ENCODE measurements around the gene SNN.

Gene SNN

GRCh38 chr16:11689031-11689840 lies 21.0 kb downstream of the SNN start:
- no peaks in the 10 kb centered on the region for H3K4me1 ChIP-seq (ENCODE audit: control insufficient read depth, insufficient read depth, low read length)
- H3K27me3 ChIP-seq (ENCODE audit: control insufficient read depth, insufficient read depth, low read length) = no peaks in the 10 kb centered on the region
- no peak for DNase-seq (ENCODE audit: low read depth, low spot score)
- WGBS (ENCODE audit: insufficient coverage, insufficient read length) = no CpG with 5 or more reads among the region's 3 CpGs
- H3K27ac ChIP-seq (ENCODE audit: low read length) = no peak overlapping the region
- no peak overlapping the region for H3K4me3 ChIP-seq (ENCODE audit: low read length)
- H3K9me3 ChIP-seq (ENCODE audit: control insufficient read depth, insufficient read depth, low read length) = no peaks in the 10 kb centered on the region
- peaks cover 5% of the 10 kb centered on the region; the same call in 1 of the 2 replicates for H3K36me3 ChIP-seq (ENCODE audit: control insufficient read depth, insufficient read depth, low read length)

- Histone ChIP-seq H3K27ac (ENCODE audit: low read length) (no peak overlapping the region), H3K9me3 (ENCODE audit: control insufficient read depth, insufficient read depth, low read length) (no peaks in the 10 kb centered on the region), H3K4me1 (ENCODE audit: control insufficient read depth, insufficient read depth, low read length) (no peaks in the 10 kb centered on the region), H3K36me3 (ENCODE audit: control insufficient read depth, insufficient read depth, low read length) (peaks cover 9% of the 10 kb centered on the region; the same call in 1 of the 2 replicates), H3K27me3 (ENCODE audit: control insufficient read depth, insufficient read depth, low read length) (no peaks in the 10 kb centered on the region), H3K4me3 (ENCODE audit: low read length) (no peak overlapping the region)
- WGBS (ENCODE audit: insufficient coverage, insufficient read length) = no CpG with 5 or more reads among the region's 5 CpGs
- no peak for DNase-seq (ENCODE audit: low read depth, low spot score)
Observed at GRCh38 chr16:11691235-11691634, 23.0 kb downstream of the SNN start.

- Histone ChIP-seq H3K27me3 (ENCODE audit: control insufficient read depth, insufficient read depth, low read length) (no peaks in the 10 kb centered on the region), H3K27ac (ENCODE audit: low read length) (no peak overlapping the region), H3K9me3 (ENCODE audit: control insufficient read depth, insufficient read depth, low read length) (no peaks in the 10 kb centered on the region), H3K4me3 (ENCODE audit: low read length) (no peak overlapping the region), H3K4me1 (ENCODE audit: control insufficient read depth, insufficient read depth, low read length) (no peaks in the 10 kb centered on the region), H3K36me3 (ENCODE audit: control insufficient read depth, insufficient read depth, low read length) (peaks cover 9% of the 10 kb centered on the region; the same call in 1 of the 2 replicates)
- no peak for DNase-seq (ENCODE audit: low read depth, low spot score)
- no CpG with 5 or more reads among the region's 15 CpGs for WGBS (ENCODE audit: insufficient coverage, insufficient read length)
Observed at GRCh38 chr16:11691771-11692170, 23.5 kb downstream of the SNN start.

GRCh38 chr16:11692171-11692570 lies 23.9 kb downstream of the SNN start:
- H3K36me3 ChIP-seq (ENCODE audit: control insufficient read depth, insufficient read depth, low read length) = peaks cover 9% of the 10 kb centered on the region
- H3K4me3 ChIP-seq (ENCODE audit: low read length) = no peak overlapping the region
- no peaks in the 10 kb centered on the region for H3K9me3 ChIP-seq (ENCODE audit: control insufficient read depth, insufficient read depth, low read length)
- H3K27me3 ChIP-seq (ENCODE audit: control insufficient read depth, insufficient read depth, low read length) = no peaks in the 10 kb centered on the region
- H3K4me1 ChIP-seq (ENCODE audit: control insufficient read depth, insufficient read depth, low read length) = no peaks in the 10 kb centered on the region
- no CpG with 5 or more reads among the region's 8 CpGs for WGBS (ENCODE audit: insufficient coverage, insufficient read length)
- no peak for DNase-seq (ENCODE audit: low read depth, low spot score)
- H3K27ac ChIP-seq (ENCODE audit: low read length) = no peak overlapping the region

DNA sequence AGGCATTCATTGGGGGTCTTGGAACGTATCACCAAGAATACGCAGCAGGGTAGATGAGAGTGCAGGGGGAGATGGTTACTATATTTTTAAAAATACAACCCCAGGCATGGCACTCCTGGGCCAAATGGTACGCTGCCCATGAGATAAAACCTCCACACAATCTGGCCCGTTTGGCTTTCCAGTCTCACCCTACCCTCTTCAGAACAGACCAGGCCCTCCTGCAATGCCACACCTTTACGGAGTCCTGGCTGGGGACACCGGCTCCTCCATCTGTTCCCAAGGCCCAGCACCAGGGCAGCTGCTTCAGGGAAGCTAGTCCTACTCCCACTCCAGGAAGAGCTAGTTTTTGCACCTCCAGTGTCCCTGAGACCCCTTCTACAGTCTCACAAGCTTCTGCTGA lies 24.4 kb downstream of the SNN start:
- no peaks in the 10 kb centered on the region for H3K9me3 ChIP-seq (ENCODE audit: control insufficient read depth, insufficient read depth, low read length)
- no peak for DNase-seq (ENCODE audit: low read depth, low spot score)
- H3K4me3 ChIP-seq (ENCODE audit: low read length) = no peak overlapping the region
- H3K36me3 ChIP-seq (ENCODE audit: control insufficient read depth, insufficient read depth, low read length) = peaks cover 13% of the 10 kb centered on the region
- no CpG with 5 or more reads among the region's 6 CpGs for WGBS (ENCODE audit: insufficient coverage, insufficient read length)
- H3K27ac ChIP-seq (ENCODE audit: low read length) = no peak overlapping the region
- H3K4me1 ChIP-seq (ENCODE audit: control insufficient read depth, insufficient read depth, low read length) = no peaks in the 10 kb centered on the region
- no peaks in the 10 kb centered on the region for H3K27me3 ChIP-seq (ENCODE audit: control insufficient read depth, insufficient read depth, low read length)

DNA sequence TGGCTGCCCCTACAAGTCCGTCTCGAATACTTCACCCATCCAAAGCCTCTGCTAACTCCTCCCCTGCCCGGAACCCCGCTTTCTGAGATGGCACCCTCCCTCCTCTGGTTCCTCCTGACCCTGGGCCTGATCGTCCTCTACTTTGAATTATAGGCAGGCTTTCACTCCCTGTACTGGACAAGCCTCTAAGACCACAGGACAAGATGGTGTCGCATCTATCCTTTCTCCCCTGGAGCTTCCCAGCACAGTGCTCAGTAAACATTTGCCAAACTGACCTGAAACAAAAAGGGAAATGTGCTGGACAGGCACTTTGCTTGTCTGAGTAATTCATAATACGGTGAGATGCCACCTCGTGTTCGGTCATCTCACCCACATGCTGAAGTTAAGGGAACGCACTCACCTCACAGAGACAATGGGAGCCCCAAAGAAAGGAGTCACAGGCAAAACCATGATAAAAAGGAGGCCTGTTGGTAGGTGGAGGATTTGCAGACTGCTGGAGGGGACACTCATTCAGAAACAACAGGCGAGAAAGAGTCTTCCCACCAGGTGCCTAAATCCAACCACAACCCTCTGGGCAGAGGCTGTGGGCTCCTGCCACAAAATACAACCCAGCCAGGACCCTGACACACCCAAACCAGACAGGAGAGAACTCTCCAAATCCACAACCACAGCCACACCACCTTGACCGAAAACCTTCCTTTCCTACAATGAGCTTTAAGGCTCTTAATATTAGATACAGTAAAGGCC lies 28.2 kb downstream of the SNN start:
- no peak for DNase-seq (ENCODE audit: low read depth, low spot score)
- no CpG with 5 or more reads among the region's 12 CpGs for WGBS (ENCODE audit: insufficient coverage, insufficient read length)
- Histone ChIP-seq H3K27ac (ENCODE audit: low read length) (no peak overlapping the region), H3K4me1 (ENCODE audit: control insufficient read depth, insufficient read depth, low read length) (no peaks in the 10 kb centered on the region), H3K36me3 (ENCODE audit: control insufficient read depth, insufficient read depth, low read length) (peaks cover 15% of the 10 kb centered on the region), H3K4me3 (ENCODE audit: low read length) (no peak overlapping the region), H3K27me3 (ENCODE audit: control insufficient read depth, insufficient read depth, low read length) (no peaks in the 10 kb centered on the region), H3K9me3 (ENCODE audit: control insufficient read depth, insufficient read depth, low read length) (no peaks in the 10 kb centered on the region)

DNA sequence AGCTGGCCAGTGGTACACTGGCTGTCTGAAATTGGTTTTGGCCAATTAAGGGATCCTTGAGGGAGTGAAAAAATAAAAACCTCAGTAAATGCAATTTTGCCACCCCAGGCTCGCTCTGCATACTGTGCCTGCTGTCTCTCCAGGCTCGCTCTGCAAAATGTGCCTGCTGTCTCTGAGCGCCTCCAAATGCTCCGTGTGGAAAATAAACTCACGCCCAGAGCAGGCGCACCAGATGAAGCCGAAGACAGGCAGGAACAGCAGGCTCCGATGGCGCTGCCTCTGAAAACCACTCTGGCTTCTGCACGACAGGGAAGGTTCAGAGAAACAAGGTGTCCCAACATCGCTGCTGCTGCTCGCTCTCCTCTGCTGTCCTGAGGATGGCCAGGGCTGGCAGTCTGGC lies 29.1 kb downstream of the SNN start:
- Histone ChIP-seq H3K4me1 (ENCODE audit: control insufficient read depth, insufficient read depth, low read length) (no peaks in the 10 kb centered on the region), H3K4me3 (ENCODE audit: low read length) (no peak overlapping the region), H3K36me3 (ENCODE audit: control insufficient read depth, insufficient read depth, low read length) (peaks cover 11% of the 10 kb centered on the region), H3K27me3 (ENCODE audit: control insufficient read depth, insufficient read depth, low read length) (no peaks in the 10 kb centered on the region), H3K27ac (ENCODE audit: low read length) (no peak overlapping the region), H3K9me3 (ENCODE audit: control insufficient read depth, insufficient read depth, low read length) (no peaks in the 10 kb centered on the region)
- no CpG with 5 or more reads among the region's 12 CpGs for WGBS (ENCODE audit: insufficient coverage, insufficient read length)
- DNase-seq (ENCODE audit: low read depth, low spot score) = no peak

DNA sequence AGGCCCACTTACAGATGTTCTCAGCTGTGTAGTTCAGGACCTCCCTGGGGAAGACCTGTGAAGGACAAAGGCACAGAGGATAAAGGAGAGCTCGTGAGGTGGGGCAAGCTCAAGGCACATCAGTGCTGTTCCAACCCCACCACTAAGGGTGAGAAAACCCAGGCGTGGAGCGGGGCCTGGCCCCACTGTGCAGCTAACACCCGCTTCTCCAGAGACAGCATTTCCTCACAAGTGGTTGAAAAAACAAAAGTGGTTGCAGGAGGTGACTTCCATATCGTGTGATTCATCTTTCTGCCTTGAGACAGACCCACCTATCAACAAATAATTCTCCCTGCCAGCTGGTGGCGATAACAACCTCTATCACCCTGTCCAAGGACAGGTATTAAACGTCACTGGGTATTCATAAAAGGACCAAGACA lies 30.0 kb downstream of the SNN start:
- Histone ChIP-seq H3K9me3 (ENCODE audit: control insufficient read depth, insufficient read depth, low read length) (no peaks in the 10 kb centered on the region), H3K27ac (ENCODE audit: low read length) (no peak overlapping the region), H3K4me3 (ENCODE audit: low read length) (no peak overlapping the region), H3K27me3 (ENCODE audit: control insufficient read depth, insufficient read depth, low read length) (no peaks in the 10 kb centered on the region), H3K36me3 (ENCODE audit: control insufficient read depth, insufficient read depth, low read length) (peaks cover 11% of the 10 kb centered on the region), H3K4me1 (ENCODE audit: control insufficient read depth, insufficient read depth, low read length) (no peaks in the 10 kb centered on the region)
- DNase-seq (ENCODE audit: low read depth, low spot score) = no peak
- WGBS (ENCODE audit: insufficient coverage, insufficient read length) = no CpG with 5 or more reads among the region's 7 CpGs

DNA sequence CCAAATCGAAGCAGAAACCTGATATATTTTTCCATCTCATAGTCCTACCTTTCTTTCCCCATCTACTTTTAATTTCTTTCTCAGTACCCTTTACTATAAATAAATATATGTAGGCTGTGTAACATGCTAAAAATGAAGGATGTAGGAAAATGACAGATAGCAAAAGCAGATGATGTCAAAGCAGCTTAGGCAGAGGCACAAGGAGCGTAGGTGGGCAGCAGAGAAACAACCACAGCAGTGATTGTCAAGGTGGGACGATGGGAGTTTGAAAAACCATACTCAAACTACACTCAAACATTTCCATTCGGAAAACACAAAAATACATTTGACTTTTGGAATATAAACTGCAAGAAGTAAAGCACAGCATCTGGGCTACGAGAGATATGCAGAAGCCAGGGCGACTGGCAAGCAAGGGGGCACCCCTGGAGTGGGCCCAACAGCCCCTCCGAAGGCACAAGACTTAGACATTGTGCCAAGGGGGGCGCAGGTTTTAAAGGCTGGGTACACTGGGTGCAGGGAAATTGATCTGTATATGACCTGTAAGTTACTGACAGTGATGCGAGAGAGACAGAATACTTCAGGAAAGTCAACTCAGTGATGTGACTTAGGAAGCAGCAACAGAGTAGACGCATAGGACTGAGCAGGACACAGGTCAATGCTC lies 31.1 kb downstream of the SNN start:
- Histone ChIP-seq H3K36me3 (ENCODE audit: control insufficient read depth, insufficient read depth, low read length) (peaks cover 11% of the 10 kb centered on the region), H3K27me3 (ENCODE audit: control insufficient read depth, insufficient read depth, low read length) (no peaks in the 10 kb centered on the region), H3K4me1 (ENCODE audit: control insufficient read depth, insufficient read depth, low read length) (no peaks in the 10 kb centered on the region), H3K4me3 (ENCODE audit: low read length) (no peak overlapping the region), H3K27ac (ENCODE audit: low read length) (no peak overlapping the region), H3K9me3 (ENCODE audit: control insufficient read depth, insufficient read depth, low read length) (no peaks in the 10 kb centered on the region)
- no peak for DNase-seq (ENCODE audit: low read depth, low spot score)
- WGBS (ENCODE audit: insufficient coverage, insufficient read length) = 100% methylated on average over 1 of the region's 10 CpGs

DNA sequence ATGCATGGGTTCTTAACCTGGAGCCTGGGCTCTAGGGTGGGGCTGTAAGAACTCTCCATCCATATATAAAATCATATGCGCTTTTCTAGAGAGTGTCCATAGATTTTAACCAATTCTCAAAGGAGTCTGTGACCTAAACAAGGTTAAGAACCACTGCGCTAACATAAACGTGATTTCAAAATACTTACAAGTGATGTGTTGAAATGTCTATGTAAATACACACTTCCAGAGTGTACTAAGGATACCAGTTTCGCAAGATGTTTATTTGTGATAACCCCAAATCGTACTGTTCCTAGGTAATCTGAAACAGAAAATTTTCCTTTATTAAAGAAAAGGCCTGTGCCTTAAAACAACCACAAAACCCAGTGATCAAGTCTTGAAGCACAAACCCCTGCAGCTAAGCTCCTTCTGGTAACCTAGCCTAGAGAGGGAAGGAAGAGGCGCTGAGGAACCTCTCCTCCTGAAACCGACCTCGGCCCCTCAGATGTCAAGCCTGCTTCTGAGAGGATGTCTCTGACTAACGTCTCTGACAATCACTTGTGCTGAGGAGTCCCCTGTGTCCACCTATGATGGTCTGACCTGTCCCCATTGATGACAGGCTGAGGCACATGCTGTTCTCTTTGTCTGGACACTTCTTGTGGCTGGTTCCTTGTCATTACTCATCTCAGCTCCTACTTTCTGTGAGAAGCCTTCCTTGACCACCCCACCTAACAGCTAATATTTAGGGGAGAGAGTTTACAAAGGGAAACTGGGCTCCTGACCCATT lies 32.2 kb downstream of the SNN start:
- no peaks in the 10 kb centered on the region for H3K27me3 ChIP-seq (ENCODE audit: control insufficient read depth, insufficient read depth, low read length)
- peaks cover 8% of the 10 kb centered on the region for H3K36me3 ChIP-seq (ENCODE audit: control insufficient read depth, insufficient read depth, low read length)
- H3K27ac ChIP-seq (ENCODE audit: low read length) = no peak overlapping the region
- no peak for DNase-seq (ENCODE audit: low read depth, low spot score)
- H3K4me3 ChIP-seq (ENCODE audit: low read length) = no peak overlapping the region
- H3K4me1 ChIP-seq (ENCODE audit: control insufficient read depth, insufficient read depth, low read length) = no peaks in the 10 kb centered on the region
- no peaks in the 10 kb centered on the region for H3K9me3 ChIP-seq (ENCODE audit: control insufficient read depth, insufficient read depth, low read length)
- no CpG with 5 or more reads among the region's 9 CpGs for whole genome bisulfite sequencing (ENCODE audit: insufficient coverage, insufficient read length)
